Smooth muscle cell (in vitro differentiated cells): ENCODE data around the gene CPLX1. TPM values are rescaled to one million over a fixed set of nuclear protein-coding genes. Genes with fewer than 3 reads are reported as not detected.

ENCODE experiments used
- DNase-seq: peaks from one replicate; lab custom pipeline; 2025; ENCODE audit not compliant: unreplicated experiment; lab: John Stamatoyannopoulos, UW
- H2AFZ ChIP-seq: fragments of 200-600 bp; sonication (generic); 2 replicates; pipeline ENCODE4 v1.6.0; 2016; ENCODE audit warnings: antibody characterized with exemption, low read depth, mild to moderate bottlenecking
- H3F3A ChIP-seq: fragments of 200-600 bp; sonication (generic); 2 replicates; pipeline ENCODE4 v1.6.0; 2017; ENCODE audit warnings: antibody characterized with exemption, low read depth
- H3K27ac ChIP-seq: fragments of 200-600 bp; sonication (generic); 2 replicates; pipeline ENCODE4 v1.5.1; 2016; ENCODE audit warnings: low read depth, mild to moderate bottlenecking
- H3K27me3 ChIP-seq: fragments of 200-600 bp; sonication (generic); 2 replicates; pipeline ENCODE4 v1.6.1; 2016; ENCODE audit warnings: low read depth, mild to moderate bottlenecking
- H3K36me3 ChIP-seq: fragments of 200-600 bp; sonication (generic); 2 replicates; pipeline ENCODE4 v1.5.1; 2016; ENCODE audit warnings: low read depth
- H3K4me1 ChIP-seq: fragments of 200-600 bp; sonication (generic); 2 replicates; pipeline ENCODE4 v1.5.1; 2016; ENCODE audit warnings: low read depth
- H3K4me2 ChIP-seq: fragments of 200-600 bp; sonication (generic); 2 replicates; pipeline ENCODE4 v1.6.0; 2016; ENCODE audit warnings: mild to moderate bottlenecking
- H3K4me3 ChIP-seq: fragments of 200-600 bp; sonication (generic); 2 replicates; pipeline ENCODE4 v1.5.1; 2016; ENCODE audit warnings: mild to moderate bottlenecking
- H3K79me2 ChIP-seq: fragments of 200-600 bp; sonication (generic); 2 replicates; pipeline ENCODE4 v1.6.0; 2016; ENCODE audit warnings: low read depth, mild to moderate bottlenecking
- H3K9ac ChIP-seq: fragments of 200-600 bp; sonication (generic); 2 replicates; pipeline ENCODE4 v1.6.0; 2016; ENCODE audit warnings: low read depth
- H3K9me3 ChIP-seq: fragments of 200-600 bp; sonication (generic); replicated peaks from 2 replicates; pipeline ENCODE4 v1.5.1; 2016; ENCODE audit warnings: low read depth
- H4K20me1 ChIP-seq: fragments of 200-600 bp; sonication (generic); 2 replicates; pipeline ENCODE4 v1.6.0; 2016; ENCODE audit warnings: low read depth
- CTCF ChIP-seq: fragments of 200-600 bp; sonication (generic); IDR thresholded peaks from 2 replicates; pipeline ENCODE4 v1.5.1; 2017; ENCODE audit warnings: borderline replicate concordance, mild to moderate bottlenecking, antibody characterized with exemption; ENCODE audit not compliant: insufficient read depth, poor library complexity, severe bottlenecking
- whole genome bisulfite sequencing: methylation state at CpG from one replicate; pipeline ENCODE4 v1.1.7; 2016; ENCODE audit warnings: low lambda C conversion rate; 5-methylcytosine and 5-hydroxymethylcytosine counted together
- polyA plus RNA-seq: library from polyadenylated mRNA; unstranded; fragments of >200 nt; fragmentation: Nextera tagmentation; extraction: Ambion mirVana; gene quantifications from 2 replicates; pipeline ENCODE4 v1.2.1, GENCODE V29; 2016
- total RNA-seq: library from RNA; depleted of rRNA; stranded (reverse); fragments of >200 nt; gene quantifications from 2 replicates; pipeline ENCODE4 v1.2.3, GENCODE V29; 2014

Gene CPLX1
- total and polyA plus RNA-seq, 2 experiments from 2014 or later = not detected

- H3K9ac ChIP-seq = no peak overlapping the region
Measured at GRCh38 chr4:818106-818921, 7.6 kb downstream of the CPLX1 start.

GRCh38 chr4:815464-816146, 10.3 kb downstream of the CPLX1 start:
- WGBS = 61% methylated on average over 11 of the region's 11 CpGs
- peaks cover 64% of the 10 kb centered on the region for H3K27me3 ChIP-seq

More at GRCh38 chr4:818106-818921, 7.6 kb downstream of the CPLX1 start:
- Histone ChIP-seq H3K4me2 (no peak overlapping the region), H3K4me3 (no peak overlapping the region), H3K9me3 (no peaks in the 10 kb centered on the region), H3F3A (no peaks in the 10 kb centered on the region), H4K20me1 (no peaks in the 10 kb centered on the region), H3K27me3 (peaks cover 63% of the 10 kb centered on the region), H3K4me1 (no peaks in the 10 kb centered on the region), H3K79me2 (no peaks in the 10 kb centered on the region), H3K27ac (no peak overlapping the region), H3K36me3 (no peaks in the 10 kb centered on the region), H2AFZ (no peak overlapping the region)
- no peak for DNase-seq
- no peak for TF ChIP-seq CTCF
- 89% methylated on average over 38 of the region's 42 CpGs for WGBS

GRCh38 chr4:814312-814850, 11.5 kb downstream of the CPLX1 start:
- H3K4me3 ChIP-seq = no peak overlapping the region
- H3K36me3 ChIP-seq = no peaks in the 10 kb centered on the region
- no peak overlapping the region for H3K9ac ChIP-seq
- H3K4me2 ChIP-seq = no peak overlapping the region
- no peaks in the 10 kb centered on the region for H3F3A ChIP-seq
- DNase-seq = no peak
- peaks cover 61% of the 10 kb centered on the region for H3K27me3 ChIP-seq
- H3K79me2 ChIP-seq = no peaks in the 10 kb centered on the region
- H3K27ac ChIP-seq = no peak overlapping the region
- H2AFZ ChIP-seq = no peak overlapping the region
- no peaks in the 10 kb centered on the region for H3K9me3 ChIP-seq
- no peaks in the 10 kb centered on the region for H3K4me1 ChIP-seq
- no peaks in the 10 kb centered on the region for H4K20me1 ChIP-seq
- TF ChIP-seq CTCF = no peak
- 78% methylated on average over 14 of the region's 14 CpGs for WGBS

More at GRCh38 chr4:815464-816146, 10.3 kb downstream of the CPLX1 start:
- DNase-seq = no peak
- H4K20me1 ChIP-seq = no peaks in the 10 kb centered on the region
- H2AFZ ChIP-seq = no peak overlapping the region
- no peak overlapping the region for H3K27ac ChIP-seq
- no peaks in the 10 kb centered on the region for H3K9me3 ChIP-seq
- H3K79me2 ChIP-seq = no peaks in the 10 kb centered on the region
- H3K36me3 ChIP-seq = no peaks in the 10 kb centered on the region
- no peaks in the 10 kb centered on the region for H3K4me1 ChIP-seq
- no peak overlapping the region for H3K4me3 ChIP-seq
- no peak overlapping the region for H3K9ac ChIP-seq
- H3F3A ChIP-seq = no peaks in the 10 kb centered on the region
- H3K4me2 ChIP-seq = no peak overlapping the region
- no peak for TF ChIP-seq CTCF
